Left renal cortex interstitium (tissue), 4 donors: Measurements from ENCODE around the gene ARHGAP24. TPM values are rescaled to one million over a fixed set of nuclear protein-coding genes. Genes with fewer than 3 reads are reported as not detected.

Experiments used
- DNase-seq, 4 donors: peaks; one replicate each; pipeline ENCODE4 v3.0.0-alpha.2; 2013; ENCODE audit warnings: low read depth in 4 of 4, low spot score in 2 of 4, missing footprints in 1 of 4
- polyA plus RNA-seq, 4 donors: library from polyadenylated mRNA; unstranded; fragments of 120-200 nt; gene quantifications; one replicate each; pipeline ENCODE4 v1.2.1, GENCODE V29; 2013; ENCODE audit not compliant: insufficient read length in 4 of 4

ARHGAP24 gene
- polyA plus RNA-seq, 4 donors, result 101 to 133 (median 109) TPM

DNA sequence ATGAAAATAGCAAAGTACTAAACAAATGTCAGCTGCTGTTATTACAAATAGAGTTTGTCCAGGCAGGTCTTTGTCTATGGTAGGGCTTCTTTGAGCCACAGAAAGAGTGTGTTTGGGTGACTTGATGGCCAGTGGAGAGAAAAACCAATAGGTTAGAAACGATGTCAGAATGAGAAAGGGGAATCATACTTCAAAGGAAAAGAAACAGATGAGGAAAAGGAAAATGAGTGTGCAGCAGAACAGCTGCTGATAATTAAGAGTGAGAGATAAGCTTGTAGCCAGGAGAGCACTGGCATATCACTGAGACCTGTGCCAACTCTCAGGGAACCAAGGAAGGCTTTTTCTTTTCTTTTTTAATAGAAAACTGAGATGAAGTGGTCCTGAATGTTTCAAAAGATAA is 257.2 kb downstream of the ARHGAP24 start:
- no peak for DNase-seq

DNA sequence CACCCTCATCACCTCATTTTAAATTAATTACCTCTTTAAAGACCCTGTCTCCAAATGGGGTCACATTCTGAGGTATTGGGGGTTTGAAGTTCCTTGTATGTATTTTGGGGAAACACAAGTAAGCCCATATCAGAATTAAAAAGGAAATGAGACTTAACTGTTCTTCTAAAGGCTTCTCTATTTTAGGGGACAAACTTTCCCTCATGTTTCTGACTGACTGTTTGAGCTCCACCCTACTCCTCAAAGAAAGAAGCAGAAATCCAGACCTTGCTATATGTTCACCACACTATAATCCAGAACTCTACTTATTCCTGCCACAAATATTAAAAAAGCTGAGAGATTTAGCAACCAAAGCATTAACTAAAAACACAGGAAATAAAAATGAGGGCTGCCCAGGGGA is 258.8 kb downstream of the ARHGAP24 start:
- no peak for DNase-seq

DNA sequence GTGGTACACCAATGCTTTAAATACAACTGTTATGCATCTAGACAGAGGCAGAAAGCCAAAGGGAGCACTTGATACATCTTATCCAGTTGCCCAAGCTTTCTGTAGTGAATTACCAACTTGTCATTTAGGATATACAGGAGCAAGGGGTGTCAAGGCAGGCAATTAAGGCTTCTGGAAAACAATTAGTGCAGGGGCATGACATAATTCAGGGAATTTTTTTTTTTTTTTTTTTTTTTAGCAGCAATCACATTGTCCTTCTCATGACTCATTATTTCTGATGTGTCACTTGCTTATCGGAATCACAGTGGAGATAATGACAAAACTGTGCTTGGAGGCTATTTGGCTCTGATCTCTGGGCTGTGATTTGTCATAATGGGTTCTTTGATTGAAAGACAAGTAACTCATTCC is 259.5 kb downstream of the ARHGAP24 start:
- DNase-seq, result no peak

DNA sequence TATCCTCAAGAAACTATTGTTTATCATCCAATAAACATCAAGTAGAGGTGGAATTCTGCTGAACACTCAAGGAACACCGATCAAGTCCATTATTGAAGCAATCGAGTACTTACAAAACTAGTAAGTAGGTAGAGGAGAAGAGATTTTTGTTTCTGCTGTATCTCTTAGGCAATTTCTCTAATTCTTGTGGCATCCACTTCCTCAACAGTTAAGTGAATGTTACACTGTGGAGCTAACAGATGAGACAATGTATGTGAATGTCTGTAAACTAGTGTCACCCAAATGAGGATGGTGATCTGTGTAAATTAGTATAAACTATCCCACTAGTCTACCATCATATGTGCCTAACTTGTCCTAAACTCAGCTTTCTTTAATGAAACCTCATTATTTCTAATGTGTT is 261.6 kb downstream of the ARHGAP24 start:
- no peak for DNase-seq

DNA sequence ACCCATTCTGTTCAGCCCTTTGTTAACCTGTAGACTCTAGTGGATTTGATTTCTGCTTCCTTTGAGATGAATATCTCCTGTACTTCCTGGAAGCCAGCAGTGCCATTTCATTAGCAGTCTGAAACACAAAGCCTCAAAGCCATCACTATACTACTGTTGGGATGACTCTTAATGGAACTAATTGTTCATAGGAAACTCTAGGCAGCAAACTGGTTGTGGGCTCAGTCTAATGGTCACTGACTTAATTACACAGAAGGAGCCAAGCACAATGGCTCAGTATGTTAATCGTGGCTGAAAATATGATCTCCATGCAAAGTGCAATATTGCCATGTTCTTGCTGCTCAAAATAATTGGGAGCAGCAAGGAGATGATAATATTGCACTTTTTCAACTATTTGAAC is 262.3 kb downstream of the ARHGAP24 start:
- no peak for DNase-seq

DNA sequence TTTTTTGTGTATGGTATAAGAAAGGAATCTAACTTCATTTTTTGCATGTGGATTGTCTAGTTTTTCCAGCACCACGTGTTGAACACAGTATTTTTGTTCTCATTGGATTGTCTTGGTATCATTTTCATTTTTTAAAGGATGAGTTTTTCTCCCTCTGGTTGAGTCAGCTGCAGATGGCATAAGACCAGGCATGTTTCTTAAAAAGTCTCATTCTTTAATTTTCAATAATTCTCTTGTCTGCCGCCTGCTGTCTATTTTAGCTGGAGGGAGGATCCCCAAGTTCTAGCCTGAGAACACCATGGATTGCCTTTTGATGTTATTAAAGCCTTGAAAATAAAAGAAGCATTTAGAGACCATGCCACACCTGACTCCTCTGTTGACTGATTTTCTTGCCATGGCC is 263.8 kb downstream of the ARHGAP24 start:
- DNase-seq, result no peak

DNA sequence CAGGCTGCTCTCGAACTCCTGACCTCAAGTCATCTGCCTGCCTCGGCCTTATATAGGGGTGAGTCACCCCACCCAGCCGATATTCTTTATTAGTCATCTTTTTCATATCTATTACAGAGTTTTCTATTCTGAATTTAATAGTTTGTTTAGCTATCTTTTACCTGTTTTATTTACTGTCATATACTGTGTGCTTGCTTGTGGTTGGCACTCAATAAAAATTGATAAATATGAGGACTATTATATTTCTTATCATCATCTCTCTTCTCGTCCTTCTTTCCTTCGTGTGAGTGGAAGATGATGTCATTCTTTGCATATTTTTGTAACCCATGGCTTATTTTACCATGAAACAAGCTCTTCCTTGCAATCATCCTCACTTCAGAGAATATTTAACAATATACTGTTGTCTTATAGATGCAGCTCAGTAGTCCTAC is 265.5 kb downstream of the ARHGAP24 start:
- no peak for DNase-seq

DNA sequence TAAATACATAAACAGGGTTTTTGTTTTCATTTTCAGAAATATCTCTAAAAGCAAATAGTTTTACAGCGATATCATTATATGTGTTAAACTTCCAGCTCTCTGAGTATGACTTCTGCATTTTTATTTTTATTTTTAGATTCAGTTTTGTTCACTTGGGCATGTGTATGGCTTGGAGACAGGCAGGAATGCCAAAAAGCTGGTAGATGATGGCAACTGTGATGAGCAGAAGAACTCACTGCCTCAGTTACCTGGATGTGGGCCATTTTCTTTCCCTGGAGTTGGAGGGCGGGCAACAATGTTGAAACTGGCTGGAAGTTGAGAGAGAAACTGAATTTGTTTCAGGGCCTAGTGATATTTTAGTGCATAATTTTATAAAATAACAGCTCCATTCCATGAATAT is 266.4 kb downstream of the ARHGAP24 start:
- no peak for DNase-seq

DNA sequence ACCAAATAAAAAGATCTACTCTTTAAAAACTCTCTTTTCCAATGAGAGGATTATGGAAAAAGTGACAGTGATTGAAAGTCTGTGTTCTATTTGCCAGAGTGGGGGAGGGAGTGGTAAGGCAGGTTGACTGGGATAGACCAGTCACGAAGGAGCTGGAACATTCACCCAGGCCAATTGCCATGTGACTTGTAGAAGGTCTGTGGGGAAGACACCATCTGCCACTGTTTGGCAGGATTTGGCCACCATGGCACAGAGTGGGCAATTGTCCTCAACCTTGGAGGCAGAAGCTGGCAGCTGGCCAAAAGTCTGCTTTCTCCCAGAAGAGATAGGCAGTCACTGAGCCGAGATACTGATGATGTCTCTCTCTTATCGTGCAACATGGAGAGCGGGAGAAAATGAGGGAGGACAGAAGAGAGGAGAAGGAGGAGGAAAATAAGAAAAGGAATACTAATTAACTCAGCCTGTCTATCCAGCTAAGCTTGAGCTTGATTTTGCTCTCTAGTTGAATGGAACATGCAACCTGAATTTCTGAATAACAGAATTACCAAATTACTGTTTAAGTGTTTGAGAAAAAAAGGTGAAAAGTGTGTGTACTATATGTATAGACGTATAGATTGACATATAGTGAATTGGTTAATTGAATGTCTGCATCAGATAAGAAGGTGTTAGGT is 267.1 kb downstream of the ARHGAP24 start:
- no peak for DNase-seq

DNA sequence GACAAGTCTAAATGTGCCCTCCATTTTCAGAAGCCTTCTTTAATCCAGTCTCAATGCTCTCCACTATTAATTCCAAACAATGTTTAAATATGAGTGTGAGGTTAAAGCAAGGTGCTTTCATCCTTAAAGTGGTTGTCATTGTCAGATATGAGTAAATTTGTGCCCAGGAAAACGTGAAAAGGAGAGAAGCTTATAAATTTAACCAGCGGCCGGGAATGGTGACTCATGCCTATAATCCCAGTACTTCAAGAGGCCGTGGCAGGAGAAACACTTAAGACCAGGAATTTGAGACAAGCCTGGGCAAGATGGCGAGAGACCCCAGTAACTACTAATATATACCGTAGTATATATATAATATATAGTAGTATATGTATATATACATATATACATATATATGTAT is 270.0 kb downstream of the ARHGAP24 start:
- no peak for DNase-seq

DNA sequence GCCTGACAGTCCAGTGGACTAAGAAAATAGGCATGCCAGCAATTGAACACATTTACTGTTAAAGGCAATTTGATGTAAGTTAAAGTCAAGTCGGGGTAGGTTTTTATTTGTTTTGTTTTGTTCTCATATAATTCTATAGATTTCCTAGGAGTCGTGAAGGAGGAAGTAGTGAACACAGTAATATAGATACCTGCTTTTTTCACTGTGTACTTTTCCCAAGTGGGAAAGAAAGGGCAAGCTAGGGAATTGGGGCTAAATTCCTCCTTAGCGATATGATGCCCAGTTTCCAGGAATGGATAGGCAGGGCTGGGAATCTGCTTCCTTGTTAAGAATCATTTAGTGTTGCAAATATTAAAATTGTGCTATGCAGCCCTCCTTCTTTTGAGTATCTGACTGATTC is 271.0 kb downstream of the ARHGAP24 start:
- no peak for DNase-seq

DNA sequence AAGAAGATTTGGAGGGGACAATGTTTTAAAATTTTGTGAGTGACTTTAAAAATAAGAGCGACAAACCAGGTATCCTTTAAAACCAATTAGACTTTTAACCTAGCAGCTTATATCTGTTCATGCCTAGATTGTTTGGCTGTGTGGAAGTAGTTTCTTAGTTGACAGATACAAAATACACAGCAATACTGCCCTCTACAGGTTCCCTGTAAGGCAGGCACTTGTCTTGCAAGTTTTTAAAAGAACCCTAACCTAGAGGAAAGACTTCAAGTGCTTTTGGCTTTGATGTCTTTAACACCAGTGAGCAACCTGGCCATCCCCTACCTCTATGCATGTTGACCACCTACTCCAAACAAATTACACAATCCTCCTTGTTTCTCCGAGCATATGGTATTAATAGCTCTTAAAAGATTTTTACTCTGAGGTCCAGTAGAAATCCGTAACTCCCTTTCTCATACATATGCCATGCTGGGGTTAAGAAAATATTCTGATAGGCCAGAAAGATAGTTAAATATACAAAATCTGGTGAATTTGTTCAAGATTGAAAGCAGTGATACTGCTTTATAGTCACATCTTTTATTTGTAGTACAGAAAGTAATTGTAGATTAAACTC is 273.0 kb downstream of the ARHGAP24 start:
- peak in 3 of 4 donors; percentile 36 to 74 (median 61) for DNase-seq

DNA sequence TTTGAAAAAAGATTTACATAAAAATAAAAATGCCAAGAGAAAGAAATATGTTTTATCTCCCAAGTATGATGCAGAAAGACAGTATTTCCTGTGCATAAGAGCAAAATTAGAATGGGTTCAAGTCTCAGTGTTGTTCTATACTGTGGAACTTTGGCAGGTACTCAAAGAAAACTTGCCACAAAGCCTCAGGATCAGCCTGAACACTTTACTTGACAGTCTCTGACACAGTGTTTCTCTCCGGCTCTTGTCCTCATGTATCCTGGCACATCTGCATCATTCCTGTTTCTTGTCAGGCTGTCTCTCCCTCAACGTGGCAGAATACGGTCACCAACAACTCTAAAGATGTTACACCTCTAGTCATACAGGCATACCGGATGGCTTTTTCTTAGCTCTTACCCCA is 273.7 kb downstream of the ARHGAP24 start:
- no peak for DNase-seq

DNA sequence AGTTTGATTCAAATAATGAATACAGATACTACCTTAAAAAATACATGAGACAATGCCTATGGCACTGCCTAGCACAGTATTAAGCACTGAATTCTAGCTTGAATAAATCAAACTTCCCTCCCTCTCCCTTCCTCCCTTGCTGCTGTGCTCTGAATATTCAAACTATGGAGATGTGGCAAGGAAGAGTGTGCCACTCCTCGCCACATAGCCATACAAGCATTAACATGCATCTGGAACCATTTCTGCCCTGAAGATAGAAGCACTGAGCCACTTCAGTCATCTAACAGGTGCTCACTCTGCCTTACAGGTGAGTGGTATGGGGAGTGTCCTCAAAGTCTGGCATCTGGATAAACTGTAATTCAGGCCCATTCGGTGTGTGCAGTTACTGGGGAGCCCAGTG is 276.9 kb downstream of the ARHGAP24 start:
- no peak for DNase-seq

DNA sequence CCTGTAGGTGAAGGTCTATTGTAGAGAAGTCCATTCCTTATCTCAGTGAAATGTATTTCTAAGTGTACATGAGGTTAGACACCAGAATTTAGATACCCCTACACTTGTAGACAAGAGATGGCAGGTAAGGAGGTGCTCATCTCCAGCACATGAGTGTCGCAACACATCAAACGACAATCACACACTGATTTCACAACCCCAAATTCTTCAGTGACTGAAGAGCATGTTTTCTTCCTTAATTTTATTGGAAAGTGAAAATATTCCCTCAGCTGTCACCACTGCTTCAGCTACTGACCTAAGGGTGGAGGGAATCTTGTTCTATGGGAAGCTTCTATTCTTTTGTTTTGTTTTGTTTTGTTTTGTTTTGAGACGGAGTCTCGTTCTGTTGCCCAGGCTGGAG is 280.3 kb downstream of the ARHGAP24 start:
- no peak for DNase-seq

DNA sequence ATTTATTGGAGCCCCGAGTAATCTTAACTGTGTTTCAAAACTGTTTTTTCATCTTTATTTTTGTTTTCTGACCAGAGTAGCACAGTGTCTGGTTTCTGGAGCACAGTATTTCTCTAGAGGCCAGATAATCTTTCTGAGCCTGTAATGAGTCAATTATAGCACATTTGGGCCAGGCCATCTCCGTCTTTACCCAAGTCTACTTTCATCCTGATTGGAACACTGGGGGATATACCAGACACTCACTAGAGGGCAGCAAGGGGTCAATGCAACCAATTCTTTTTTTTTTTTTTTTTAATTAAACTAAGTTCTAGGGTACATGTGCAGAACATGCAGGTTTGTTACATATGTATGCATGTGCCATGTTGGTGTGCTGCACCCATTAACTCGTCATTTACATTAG is 282.0 kb downstream of the ARHGAP24 start:
- DNase-seq, result no peak

DNA sequence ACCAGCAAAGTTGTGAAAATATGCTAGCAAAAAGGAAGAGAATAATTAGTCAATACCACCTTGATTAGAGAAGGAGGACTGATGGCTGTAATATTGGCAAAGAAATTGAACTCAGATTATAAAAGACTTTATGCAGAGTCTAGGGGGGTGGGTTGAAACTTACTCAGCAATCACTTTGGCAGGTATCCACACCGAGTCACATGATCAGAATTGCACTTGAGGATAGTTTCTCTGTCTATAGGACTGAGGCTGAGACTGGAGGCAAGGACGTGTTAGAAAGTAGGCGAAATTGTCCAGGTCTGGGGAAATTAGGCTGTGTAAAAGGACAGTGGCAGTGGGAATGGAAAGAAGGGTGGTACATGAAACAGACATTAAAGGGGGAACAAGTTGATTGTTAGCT is 284.4 kb downstream of the ARHGAP24 start:
- no peak for DNase-seq

DNA sequence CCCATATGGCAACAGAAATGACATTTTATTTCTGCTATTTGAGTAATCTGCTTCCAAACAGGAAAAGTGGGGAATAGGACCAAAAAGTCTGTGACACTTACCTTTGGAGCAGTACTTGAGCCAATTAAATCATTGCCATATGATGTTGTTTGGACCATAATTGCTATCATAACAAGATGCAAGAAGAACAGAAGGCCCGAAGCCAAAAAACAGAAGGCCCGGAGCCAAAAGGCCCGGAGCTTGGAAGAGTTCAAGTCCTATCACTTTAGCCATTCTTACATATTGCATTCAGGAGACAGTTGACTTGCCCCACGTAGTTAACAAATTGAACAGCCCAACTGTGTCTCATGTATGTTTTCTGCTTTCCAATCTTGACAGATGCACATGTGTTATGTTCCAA is 285.6 kb downstream of the ARHGAP24 start:
- no peak for DNase-seq

DNA sequence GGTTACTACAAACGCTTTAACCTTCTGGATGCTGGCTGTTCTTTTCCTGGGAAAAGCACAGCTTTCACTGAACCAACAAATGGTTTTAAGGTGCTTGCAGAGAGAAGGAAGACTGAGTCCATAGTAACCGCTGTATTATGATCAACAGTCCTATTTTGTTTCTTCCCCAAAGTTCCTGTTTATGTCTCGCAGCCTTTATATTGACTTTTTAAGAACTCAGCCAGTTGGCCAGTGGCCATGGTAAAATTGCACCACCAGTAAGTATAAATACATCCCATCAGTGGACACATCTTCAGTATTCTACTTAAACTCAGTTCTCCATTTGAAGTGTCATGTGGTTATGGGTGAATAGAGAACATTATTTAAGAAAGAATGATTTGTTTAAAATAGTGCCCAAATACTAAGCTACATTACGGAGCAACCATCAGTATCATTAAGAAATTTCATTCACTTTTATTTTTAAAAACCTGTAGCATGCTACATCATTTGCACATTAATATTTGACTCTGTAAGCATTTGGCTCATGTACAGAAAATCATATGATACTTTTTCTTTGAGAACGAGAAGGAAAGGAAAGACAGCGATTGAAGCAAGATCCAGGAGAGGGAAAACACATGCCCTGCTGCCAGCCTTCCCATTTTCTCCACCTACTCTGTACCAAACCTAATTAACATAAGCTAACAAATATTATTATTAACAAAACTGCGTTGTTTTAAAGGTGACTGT is 287.0 kb downstream of the ARHGAP24 start:
- DNase-seq, result no peak

DNA sequence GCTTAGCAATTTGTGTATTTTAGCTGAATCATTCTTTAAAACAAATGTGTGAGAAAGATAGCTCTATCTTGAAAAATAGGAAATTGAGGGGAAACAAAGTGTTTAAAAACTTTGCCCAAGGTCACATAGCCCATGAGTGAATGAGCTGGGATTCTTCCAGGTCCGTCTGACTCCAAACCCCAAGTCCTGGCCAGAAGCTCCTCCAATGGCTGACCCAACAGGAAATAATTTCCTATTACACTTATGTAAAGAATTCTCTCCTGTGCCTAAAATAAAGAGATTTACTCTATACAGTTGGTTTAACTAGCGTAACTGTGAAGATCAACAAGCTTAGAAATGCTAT is 287.6 kb downstream of the ARHGAP24 start:
- no peak for DNase-seq

DNA sequence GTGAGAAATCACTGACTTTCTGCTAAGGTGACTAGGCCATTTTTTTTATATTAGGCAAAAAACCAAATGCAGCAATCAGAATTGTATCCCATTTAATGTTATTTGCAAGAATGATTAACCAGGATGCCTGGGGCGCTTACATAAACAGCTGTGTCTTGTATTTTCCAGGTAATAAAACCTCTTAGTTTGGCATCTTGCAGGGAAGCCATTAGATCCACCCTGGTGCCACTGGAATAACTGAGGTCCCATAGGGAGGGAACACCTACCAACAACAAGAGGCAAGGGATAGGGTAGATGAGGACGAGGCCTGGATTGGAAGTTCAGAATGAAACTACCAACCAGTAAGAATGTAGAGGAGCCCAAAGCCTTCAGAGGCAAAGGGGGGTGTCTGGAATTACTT is 288.3 kb downstream of the ARHGAP24 start:
- DNase-seq, result peak in 1 of 4 donors; percentile 50

DNA sequence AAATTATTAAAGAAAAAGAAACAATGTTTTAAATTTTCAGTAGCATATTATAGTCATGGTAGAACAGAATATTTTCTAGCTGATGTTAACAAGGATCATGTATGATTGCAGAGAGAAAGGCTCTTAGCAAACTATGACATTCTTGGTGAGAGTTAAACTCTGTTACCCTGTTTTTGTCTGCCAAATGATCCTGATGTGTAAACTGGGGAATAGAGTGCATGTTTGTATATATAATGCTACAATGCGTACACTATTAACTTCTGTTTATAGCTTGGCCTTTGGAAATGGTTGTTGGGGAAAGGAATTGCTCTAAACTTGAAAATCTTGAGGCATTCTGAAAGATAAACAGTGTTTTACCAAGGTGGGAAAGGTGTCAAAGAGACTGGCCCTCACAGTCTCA is 292.7 kb downstream of the ARHGAP24 start:
- DNase-seq, result no peak
